Chondrocyte (in vitro differentiated cells): ENCODE data around the gene RALBP1. TPM values are rescaled to one million over a fixed set of nuclear protein-coding genes. Genes with fewer than 3 reads are reported as not detected.

Experiments
- DNase-seq: peaks from one replicate; pipeline ENCODE4 v3.0.0; 2021; ENCODE audit warnings: mixed read lengths, low spot score
- H3K27ac Mint-ChIP-seq: one replicate; pipeline ENCODE4 v1.8.0; 2021; ENCODE audit warnings: mild to moderate bottlenecking, moderate library complexity, mixed read lengths; ENCODE audit not compliant: unreplicated experiment
- H3K27me3 Mint-ChIP-seq: 2 replicates; pipeline ENCODE4 v1.8.0; 2021; ENCODE audit warnings: low read depth, mixed read lengths
- H3K36me3 Mint-ChIP-seq: 2 replicates; pipeline ENCODE4 v1.8.0; 2021; ENCODE audit warnings: low read depth, mixed read lengths
- H3K4me1 Mint-ChIP-seq: 2 replicates; pipeline ENCODE4 v1.8.0; 2021; ENCODE audit warnings: low read depth, mild to moderate bottlenecking, mixed read lengths
- H3K4me3 Mint-ChIP-seq: one replicate; pipeline ENCODE4 v1.8.0; 2021; ENCODE audit warnings: mild to moderate bottlenecking, moderate library complexity, mixed read lengths; ENCODE audit not compliant: unreplicated experiment
- H3K9me3 Mint-ChIP-seq: 2 replicates; pipeline ENCODE4 v1.8.0; 2021; ENCODE audit warnings: low read depth, mixed read lengths
- total RNA-seq: library from RNA; stranded (reverse); gene quantifications from 3 replicates; pipeline ENCODE4 v1.2.1, GENCODE V29; 2021
- TF ChIP-seq, protein P1 (sequence below): fragments of 200-600 bp; sonication (generic); IDR thresholded peaks from 2 replicates; pipeline ENCODE4 v1.5.0; 2021; ENCODE audit warnings: antibody characterized with exemption, mild to moderate bottlenecking, moderate library complexity

RALBP1 gene
- total RNA-seq, 1 donor from 2014 or later, result 50.8 TPM

GRCh38 chr18:9574473-9575115 is 99.3 kb downstream of the RALBP1 start:
- H3K4me1 Mint-ChIP-seq, result peaks cover 9% of the 10 kb centered on the region
- TF ChIP-seq, protein P1, sequence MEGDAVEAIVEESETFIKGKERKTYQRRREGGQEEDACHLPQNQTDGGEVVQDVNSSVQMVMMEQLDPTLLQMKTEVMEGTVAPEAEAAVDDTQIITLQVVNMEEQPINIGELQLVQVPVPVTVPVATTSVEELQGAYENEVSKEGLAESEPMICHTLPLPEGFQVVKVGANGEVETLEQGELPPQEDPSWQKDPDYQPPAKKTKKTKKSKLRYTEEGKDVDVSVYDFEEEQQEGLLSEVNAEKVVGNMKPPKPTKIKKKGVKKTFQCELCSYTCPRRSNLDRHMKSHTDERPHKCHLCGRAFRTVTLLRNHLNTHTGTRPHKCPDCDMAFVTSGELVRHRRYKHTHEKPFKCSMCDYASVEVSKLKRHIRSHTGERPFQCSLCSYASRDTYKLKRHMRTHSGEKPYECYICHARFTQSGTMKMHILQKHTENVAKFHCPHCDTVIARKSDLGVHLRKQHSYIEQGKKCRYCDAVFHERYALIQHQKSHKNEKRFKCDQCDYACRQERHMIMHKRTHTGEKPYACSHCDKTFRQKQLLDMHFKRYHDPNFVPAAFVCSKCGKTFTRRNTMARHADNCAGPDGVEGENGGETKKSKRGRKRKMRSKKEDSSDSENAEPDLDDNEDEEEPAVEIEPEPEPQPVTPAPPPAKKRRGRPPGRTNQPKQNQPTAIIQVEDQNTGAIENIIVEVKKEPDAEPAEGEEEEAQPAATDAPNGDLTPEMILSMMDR, result no peak
- H3K27ac Mint-ChIP-seq, result no peak overlapping the region

GRCh38 chr18:9575558-9575957 is 100.2 kb downstream of the RALBP1 start:
- H3K9me3 Mint-ChIP-seq, result no peaks in the 10 kb centered on the region
- peak overlapping the region; percentile 57 for H3K27ac Mint-ChIP-seq
- peaks cover 9% of the 10 kb centered on the region for H3K4me1 Mint-ChIP-seq
- H3K36me3 Mint-ChIP-seq, result peaks cover 14% of the 10 kb centered on the region
- TF ChIP-seq, protein P1, result peak; percentile 94
- DNase-seq, result no peak
- no peak overlapping the region for H3K4me3 Mint-ChIP-seq
- H3K27me3 Mint-ChIP-seq, result no peaks in the 10 kb centered on the region

More at GRCh38 chr18:9574473-9575115, 99.3 kb downstream of the RALBP1 start:
- H3K36me3 Mint-ChIP-seq, result peaks cover 20% of the 10 kb centered on the region
- H3K9me3 Mint-ChIP-seq, result no peaks in the 10 kb centered on the region
- H3K4me3 Mint-ChIP-seq, result no peak overlapping the region
- no peaks in the 10 kb centered on the region for H3K27me3 Mint-ChIP-seq
- DNase-seq, result no peak

GRCh38 chr18:9577361-9577760 is 102.0 kb downstream of the RALBP1 start:
- TF ChIP-seq, protein P1, result no peak
- no peaks in the 10 kb centered on the region for H3K27me3 Mint-ChIP-seq
- H3K4me1 Mint-ChIP-seq, result peaks cover 14% of the 10 kb centered on the region
- no peak overlapping the region for H3K4me3 Mint-ChIP-seq
- peaks cover 9% of the 10 kb centered on the region for H3K9me3 Mint-ChIP-seq
- DNase-seq, result no peak
- H3K27ac Mint-ChIP-seq, result no peak overlapping the region
- peaks cover 22% of the 10 kb centered on the region for H3K36me3 Mint-ChIP-seq

DNA sequence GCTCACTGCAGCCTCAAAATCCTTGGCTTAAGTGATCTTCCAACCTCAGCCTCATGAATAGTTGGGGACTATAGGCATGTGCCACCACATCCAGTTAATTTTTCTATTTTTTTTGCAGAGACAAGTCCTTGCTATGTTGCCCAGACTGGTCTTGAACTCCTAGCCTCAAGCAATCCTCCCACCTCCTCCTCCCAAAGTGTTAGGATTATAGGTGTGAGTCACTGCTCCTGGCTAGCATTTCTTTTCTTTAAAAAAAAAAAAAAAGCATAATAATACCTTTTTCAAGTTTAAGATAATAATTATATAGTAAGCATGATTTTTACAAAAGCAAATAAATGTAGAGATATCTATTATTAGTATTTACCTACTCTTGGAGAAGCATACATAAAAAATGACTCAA is 103.0 kb downstream of the RALBP1 start:
- DNase-seq, result no peak
- Mint-ChIP-seq H3K36me3 (peaks cover 28% of the 10 kb centered on the region), H3K4me1 (peaks cover 14% of the 10 kb centered on the region), H3K27me3 (no peaks in the 10 kb centered on the region), H3K27ac (no peak overlapping the region), H3K4me3 (no peak overlapping the region), H3K9me3 (peaks cover 13% of the 10 kb centered on the region)
- TF ChIP-seq, protein P1, result no peak

DNA sequence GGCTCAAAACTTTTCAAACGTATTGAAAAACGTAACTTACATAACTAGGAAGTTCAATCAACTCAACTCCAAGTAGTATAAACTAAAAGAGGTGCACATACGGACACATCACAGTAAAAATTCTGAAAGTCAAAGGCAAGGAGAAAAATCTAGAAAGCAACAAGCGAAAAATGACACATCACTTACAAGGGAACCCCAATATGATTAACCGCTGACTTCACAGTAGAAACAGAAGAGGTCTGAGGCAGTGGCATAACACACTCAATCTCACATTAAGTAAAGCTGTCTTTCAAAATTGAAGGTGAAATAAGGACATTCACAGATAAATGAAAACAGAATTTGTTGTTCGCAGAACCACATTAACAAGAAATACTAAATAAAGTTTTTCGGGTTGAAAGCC is 106.4 kb downstream of the RALBP1 start:
- Mint-ChIP-seq H3K4me3 (no peak overlapping the region), H3K27ac (no peak overlapping the region), H3K36me3 (peaks cover 30% of the 10 kb centered on the region), H3K4me1 (peaks cover 5% of the 10 kb centered on the region), H3K9me3 (peaks cover 13% of the 10 kb centered on the region), H3K27me3 (no peaks in the 10 kb centered on the region)
- DNase-seq, result no peak
- TF ChIP-seq, protein P1, result no peak
